Fibroblast of lung (primary cell): ENCODE data around the gene FRMD4A. TPM values are rescaled to one million over a fixed set of nuclear protein-coding genes. Genes with fewer than 3 reads are reported as not detected.

Experiments used
- DNase-seq, 2 donors: peaks; one replicate each; pipeline versions ENCODE4 v3.0.0 to v3.0.0-alpha.2; 2010; ENCODE audit warnings: low read depth in 2 of 2
- H2AFZ ChIP-seq: 2 replicates; pipeline ENCODE4 v1.5.1; 2012; ENCODE audit warnings: low read length, control low read depth, inconsistent platforms
- H3K27ac ChIP-seq: 2 replicates; pipeline ENCODE4 v1.5.1; 2011; ENCODE audit warnings: low read length, control low read depth; ENCODE audit not compliant: insufficient read depth
- H3K27me3 ChIP-seq: 2 replicates; pipeline ENCODE4 v1.5.1; 2011; ENCODE audit warnings: mild to moderate bottlenecking, low read length; ENCODE audit not compliant: control insufficient read depth, insufficient read depth
- H3K36me3 ChIP-seq: 2 replicates; pipeline ENCODE4 v1.5.1; 2011; ENCODE audit warnings: low read length; ENCODE audit not compliant: control insufficient read depth, insufficient read depth
- H3K4me1 ChIP-seq: 2 replicates; pipeline ENCODE4 v1.5.1; 2011; ENCODE audit warnings: low read length; ENCODE audit not compliant: control insufficient read depth, insufficient read depth; ENCODE audit errors: extremely low read depth
- H3K4me2 ChIP-seq: 2 replicates; pipeline ENCODE4 v1.5.1; 2011; ENCODE audit warnings: low read length, control low read depth; ENCODE audit not compliant: insufficient read depth; ENCODE audit errors: extremely low read depth
- H3K4me3 ChIP-seq, 4 experiments: fragments of 200-600 bp in 1 of 4; sonication (generic) in 1 of 4; replicated peaks in 1 of 4; 2 replicates each; pipeline ENCODE4 v1.5.1; 2011 to 2016; ENCODE audit warnings: low read length in 4 of 4, low read depth in 3 of 4, mild to moderate bottlenecking in 3 of 4, control low read depth in 2 of 4, inconsistent platforms in 1 of 4, mixed read lengths in 1 of 4; ENCODE audit not compliant: insufficient read depth in 1 of 4; ENCODE audit errors: control extremely low read depth in 1 of 4
- H3K79me2 ChIP-seq: 2 replicates; pipeline ENCODE4 v1.5.1; 2012; ENCODE audit warnings: mild to moderate bottlenecking, low read length, inconsistent platforms; ENCODE audit not compliant: control insufficient read depth, insufficient read depth
- H3K9ac ChIP-seq: 2 replicates; pipeline ENCODE4 v1.5.1; 2011; ENCODE audit warnings: mild to moderate bottlenecking, low read length, control low read depth; ENCODE audit not compliant: insufficient read depth
- H3K9me3 ChIP-seq: 2 replicates; pipeline ENCODE4 v1.5.1; 2012; ENCODE audit warnings: low read depth, low read length; ENCODE audit not compliant: control insufficient read depth, insufficient read depth
- H4K20me1 ChIP-seq: 2 replicates; pipeline ENCODE4 v1.5.1; 2011; ENCODE audit warnings: low read length; ENCODE audit not compliant: control insufficient read depth, insufficient read depth; ENCODE audit errors: extremely low read depth
- EZH2 ChIP-seq: IDR thresholded peaks from 2 replicates; pipeline ENCODE4 v1.5.1; 2012; ENCODE audit warnings: low read length, control low read depth, mild to moderate bottlenecking; ENCODE audit errors: missing control alignments
- polyA plus RNA-seq, 2 donors: library from polyadenylated mRNA; depleted of rRNA in 1 of 2; stranded (reverse) in 1 of 2; unstranded in 1 of 2; fragments of >200 nt; gene quantifications; 2 replicates each; pipeline ENCODE4 v1.2.1, GENCODE V29; 2011 to 2012; ENCODE audit warnings: missing spikeins in 1 of 2
- total RNA-seq: library from RNA; depleted of rRNA; stranded (reverse); fragments of >200 nt; gene quantifications from 2 replicates; pipeline ENCODE4 v1.2.1, GENCODE V29; 2014
- TF ChIP-seq, protein P1 (sequence below), 2 donors: IDR thresholded peaks in 1 of 2; conservative IDR thresholded peaks in 1 of 2; 1 replicate in 1 of 2; 2 replicates in 1 of 2; pipeline ENCODE4 v1.5.1; 2011 to 2012; ENCODE audit warnings: low read length in 2 of 2, control low read depth in 1 of 2, inconsistent platforms in 1 of 2, low read depth in 1 of 2, mild to moderate bottlenecking in 1 of 2

Gene FRMD4A
- total and polyA plus RNA-seq, 2 donors (not counting 1 experiment from before 2014, with no cell fraction given): 26.9 to 63.6 TPM

DNA sequence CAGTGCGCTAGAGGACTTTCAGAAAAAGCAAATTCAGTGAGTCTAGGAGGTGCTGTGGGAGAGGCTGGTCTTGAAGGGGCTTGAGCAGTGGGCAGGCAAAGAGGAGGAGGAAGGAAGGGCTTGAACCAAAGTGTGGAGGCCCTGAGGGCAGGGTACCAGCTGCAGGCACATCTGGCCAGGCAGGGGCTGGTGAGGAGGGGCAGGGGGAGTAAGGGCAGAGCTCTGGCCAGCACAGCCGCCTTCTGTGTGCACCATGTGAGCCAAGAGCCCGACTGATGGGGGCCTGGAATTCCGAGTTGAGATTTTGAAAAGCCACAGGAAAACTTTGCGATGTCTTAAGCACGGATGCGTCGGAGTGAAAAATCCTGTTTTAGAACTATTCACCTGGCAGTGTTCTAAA lies 669.5 kb downstream of the FRMD4A start:
- peaks cover 2% of the 10 kb centered on the region for H3K79me2 ChIP-seq
- peaks cover 30% of the 10 kb centered on the region for H3K36me3 ChIP-seq
- H3K27ac ChIP-seq: peak overlapping the region; percentile 81

DNA sequence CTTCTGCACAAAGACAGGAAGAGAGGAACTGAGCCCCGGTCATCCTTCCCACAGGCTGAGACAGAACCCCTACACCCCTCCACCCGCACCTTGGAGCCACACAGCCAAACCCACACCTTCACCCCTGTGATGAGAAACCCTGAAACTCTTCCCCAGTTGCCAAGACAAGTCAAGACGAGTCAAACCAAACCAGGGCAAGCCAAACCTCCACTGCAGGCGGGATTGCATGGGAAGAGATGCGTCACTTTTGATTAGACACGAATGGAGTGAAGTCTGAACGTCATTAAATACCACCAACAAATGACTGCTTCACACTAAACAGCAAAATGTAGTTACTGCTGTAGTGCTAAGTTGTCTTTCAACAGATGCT lies 670.2 kb downstream of the FRMD4A start:
- Histone ChIP-seq H3K79me2 (peaks cover 2% of the 10 kb centered on the region), H3K27me3 (no peaks in the 10 kb centered on the region), H3K9me3 (no peaks in the 10 kb centered on the region), H3K4me1 (peaks cover 21% of the 10 kb centered on the region), H3K36me3 (peaks cover 26% of the 10 kb centered on the region), H3K27ac (peak overlapping the region; percentile 81), H4K20me1 (no peaks in the 10 kb centered on the region), H3K4me3 (no peak overlapping the region), H3K4me2 (no peak overlapping the region), H3K9ac (no peak overlapping the region), H2AFZ (no peak overlapping the region)
- DNase-seq: peak; percentile 56 to 70
- TF ChIP-seq, protein P1, sequence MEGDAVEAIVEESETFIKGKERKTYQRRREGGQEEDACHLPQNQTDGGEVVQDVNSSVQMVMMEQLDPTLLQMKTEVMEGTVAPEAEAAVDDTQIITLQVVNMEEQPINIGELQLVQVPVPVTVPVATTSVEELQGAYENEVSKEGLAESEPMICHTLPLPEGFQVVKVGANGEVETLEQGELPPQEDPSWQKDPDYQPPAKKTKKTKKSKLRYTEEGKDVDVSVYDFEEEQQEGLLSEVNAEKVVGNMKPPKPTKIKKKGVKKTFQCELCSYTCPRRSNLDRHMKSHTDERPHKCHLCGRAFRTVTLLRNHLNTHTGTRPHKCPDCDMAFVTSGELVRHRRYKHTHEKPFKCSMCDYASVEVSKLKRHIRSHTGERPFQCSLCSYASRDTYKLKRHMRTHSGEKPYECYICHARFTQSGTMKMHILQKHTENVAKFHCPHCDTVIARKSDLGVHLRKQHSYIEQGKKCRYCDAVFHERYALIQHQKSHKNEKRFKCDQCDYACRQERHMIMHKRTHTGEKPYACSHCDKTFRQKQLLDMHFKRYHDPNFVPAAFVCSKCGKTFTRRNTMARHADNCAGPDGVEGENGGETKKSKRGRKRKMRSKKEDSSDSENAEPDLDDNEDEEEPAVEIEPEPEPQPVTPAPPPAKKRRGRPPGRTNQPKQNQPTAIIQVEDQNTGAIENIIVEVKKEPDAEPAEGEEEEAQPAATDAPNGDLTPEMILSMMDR (conservative IDR thresholded peaks at IDR 0.05 in 1 of 2, IDR thresholded peaks at IDR 0.05 in 1 of 2; ENCODE audit: low read depth in 1 of 2, low read length in 2 of 2): no peak
- TF ChIP-seq EZH2: no peak

More for the DNA sequence above, 669.5 kb downstream of the FRMD4A start:
- H2AFZ ChIP-seq: no peak overlapping the region
- DNase-seq: peak in 1 of 2 donors; percentile 30
- H4K20me1 ChIP-seq: no peaks in the 10 kb centered on the region
- peak overlapping the region; percentile 10 for H3K9ac ChIP-seq
- peaks cover 21% of the 10 kb centered on the region for H3K4me1 ChIP-seq
- no peak overlapping the region for H3K4me2 ChIP-seq
- no peaks in the 10 kb centered on the region for H3K9me3 ChIP-seq
- no peak overlapping the region for H3K4me3 ChIP-seq
- TF ChIP-seq EZH2: no peak
- no peaks in the 10 kb centered on the region for H3K27me3 ChIP-seq

GRCh38 chr10:13659887-13660550 lies 670.7 kb downstream of the FRMD4A start:
- Histone ChIP-seq H3K9ac (peak overlapping the region; percentile 16), H4K20me1 (no peaks in the 10 kb centered on the region), H3K36me3 (peaks cover 28% of the 10 kb centered on the region), H3K27ac (peak overlapping the region; percentile 81), H3K27me3 (no peaks in the 10 kb centered on the region), H3K9me3 (no peaks in the 10 kb centered on the region), H3K79me2 (peaks cover 2% of the 10 kb centered on the region), H3K4me1 (peaks cover 21% of the 10 kb centered on the region), H3K4me2 (peak overlapping the region; percentile 56), H3K4me3 (no peak overlapping the region), H2AFZ (no peak overlapping the region)
- TF ChIP-seq, protein P1 (conservative IDR thresholded peaks at IDR 0.05 in 1 of 2, IDR thresholded peaks at IDR 0.05 in 1 of 2; ENCODE audit: low read depth in 1 of 2, low read length in 2 of 2): peak; percentile 84 to 93
- TF ChIP-seq EZH2: no peak
- peak; percentile 48 to 89 for DNase-seq
